GM12872 (cell line): Measurements from ENCODE around the gene PRKCB.

Experiments
- CTCF ChIP-seq: IDR thresholded peaks from 3 replicates; pipeline ENCODE4 v1.5.1; 2011; ENCODE audit warnings: low read depth, mild to moderate bottlenecking, low read length, moderate library complexity; ENCODE audit not compliant: insufficient read depth

Gene PRKCB

GRCh38 chr16:23900480-23901177 is 64.8 kb downstream of the PRKCB start:
- no peak for TF ChIP-seq CTCF

- no peak for TF ChIP-seq CTCF
Measured at GRCh38 chr16:23901178-23902033, 65.6 kb downstream of the PRKCB start.

GRCh38 chr16:23902034-23902747 is 66.4 kb downstream of the PRKCB start:
- no peak for TF ChIP-seq CTCF

- TF ChIP-seq CTCF, result no peak
Measured at GRCh38 chr16:23902748-23903414, 67.1 kb downstream of the PRKCB start.

GRCh38 chr16:23905027-23905426 is 69.2 kb downstream of the PRKCB start:
- no peak for TF ChIP-seq CTCF

GRCh38 chr16:23907457-23907902 is 71.7 kb downstream of the PRKCB start:
- TF ChIP-seq CTCF, result no peak
